NCI-H510A (cell line): ENCODE data around the gene PCDHGA10.
"Not testable (repeated sequence)": the region's sequence is repeated elsewhere in the genome, so short reads cannot be mapped to it uniquely, and the experiment has no call there.

Experiments
- DNase-seq: peaks from one replicate; lab custom pipeline; 2025; lab: John Stamatoyannopoulos, UW

The PCDHGA10 gene

DNA sequence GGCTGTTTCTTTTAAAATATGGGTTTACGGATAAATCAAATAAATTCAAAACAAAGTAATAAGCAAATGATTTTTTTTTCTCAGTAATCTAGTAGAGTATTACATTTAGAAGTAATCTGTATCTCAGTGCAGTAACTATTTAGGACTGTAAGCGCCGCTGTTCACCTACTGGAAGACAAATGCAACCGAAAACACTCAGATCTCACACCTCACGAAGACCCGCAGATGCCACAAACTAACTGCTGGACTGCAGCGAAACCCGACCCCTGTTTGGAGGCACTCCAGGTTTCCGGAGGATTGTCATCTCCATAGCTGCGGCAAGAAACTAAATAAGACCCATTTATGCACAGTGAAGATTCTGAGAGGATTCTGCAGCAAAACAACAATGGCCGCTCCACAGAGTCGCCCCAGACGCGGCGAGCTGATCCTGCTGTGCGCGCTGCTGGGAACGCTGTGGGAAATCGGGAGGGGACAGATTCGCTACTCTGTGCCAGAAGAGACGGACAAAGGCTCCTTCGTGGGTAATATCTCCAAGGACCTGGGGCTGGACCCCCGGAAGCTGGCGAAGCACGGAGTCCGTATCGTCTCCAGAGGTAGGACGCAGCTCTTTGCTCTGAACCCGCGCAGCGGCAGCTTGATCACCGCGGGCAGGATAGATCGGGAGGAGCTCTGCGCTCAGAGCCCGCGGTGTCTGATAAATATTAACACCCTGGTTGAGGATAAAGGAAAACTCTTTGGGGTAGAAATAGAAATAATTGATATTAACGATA lies 20.2 kb upstream of the PCDHGA10 start, which contains the start of gene PCDHGA8:
Gene PCDHGA8 (plus strand): TSS at position 205 of the 770 bp plus-strand sequence. CDS start 181 bp downstream, at position 386.
- DNase-seq: no peak

DNA sequence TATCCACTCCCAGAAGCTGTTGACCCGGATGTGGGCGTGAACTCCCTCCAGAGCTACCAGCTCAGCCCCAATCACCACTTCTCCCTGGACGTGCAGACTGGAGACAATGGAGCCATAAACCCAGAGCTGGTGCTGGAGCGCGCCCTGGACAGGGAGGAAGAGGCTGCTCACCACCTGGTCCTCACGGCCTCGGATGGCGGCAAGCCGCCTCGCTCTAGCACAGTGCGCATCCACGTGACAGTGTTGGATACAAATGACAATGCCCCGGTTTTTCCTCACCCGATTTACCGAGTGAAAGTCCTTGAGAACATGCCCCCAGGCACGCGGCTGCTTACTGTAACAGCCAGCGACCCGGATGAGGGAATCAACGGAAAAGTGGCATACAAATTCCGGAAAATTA lies 19.5 kb upstream of the PCDHGA10 start:
- DNase-seq: no peak

DNA sequence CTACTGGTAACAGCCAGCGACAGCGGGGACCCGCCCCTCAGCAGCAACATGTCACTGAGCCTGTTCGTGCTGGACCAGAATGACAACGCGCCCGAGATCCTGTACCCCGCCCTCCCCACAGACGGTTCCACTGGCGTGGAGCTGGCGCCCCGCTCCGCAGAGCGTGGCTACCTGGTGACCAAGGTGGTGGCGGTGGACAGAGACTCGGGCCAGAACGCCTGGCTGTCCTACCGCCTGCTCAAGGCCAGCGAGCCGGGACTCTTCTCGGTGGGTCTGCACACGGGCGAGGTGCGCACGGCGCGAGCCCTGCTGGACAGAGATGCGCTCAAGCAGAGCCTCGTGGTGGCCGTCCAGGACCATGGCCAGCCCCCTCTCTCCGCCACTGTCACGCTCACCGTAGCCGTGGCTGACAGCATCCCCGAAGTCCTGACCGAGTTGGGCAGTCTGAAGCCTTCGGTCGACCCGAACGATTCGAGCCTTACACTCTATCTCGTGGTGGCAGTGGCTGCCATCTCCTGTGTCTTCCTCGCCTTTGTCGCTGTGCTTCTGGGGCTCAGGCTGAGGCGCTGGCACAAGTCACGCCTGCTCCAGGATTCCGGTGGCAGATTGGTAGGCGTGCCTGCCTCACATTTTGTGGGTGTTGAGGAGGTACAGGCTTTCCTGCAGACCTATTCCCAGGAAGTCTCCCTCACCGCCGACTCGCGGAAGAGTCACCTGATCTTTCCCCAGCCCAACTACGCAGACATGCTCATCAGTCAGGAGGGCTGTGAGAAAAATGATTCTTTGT lies 18.2 kb upstream of the PCDHGA10 start:
- not testable (repeated sequence) for DNase-seq

DNA sequence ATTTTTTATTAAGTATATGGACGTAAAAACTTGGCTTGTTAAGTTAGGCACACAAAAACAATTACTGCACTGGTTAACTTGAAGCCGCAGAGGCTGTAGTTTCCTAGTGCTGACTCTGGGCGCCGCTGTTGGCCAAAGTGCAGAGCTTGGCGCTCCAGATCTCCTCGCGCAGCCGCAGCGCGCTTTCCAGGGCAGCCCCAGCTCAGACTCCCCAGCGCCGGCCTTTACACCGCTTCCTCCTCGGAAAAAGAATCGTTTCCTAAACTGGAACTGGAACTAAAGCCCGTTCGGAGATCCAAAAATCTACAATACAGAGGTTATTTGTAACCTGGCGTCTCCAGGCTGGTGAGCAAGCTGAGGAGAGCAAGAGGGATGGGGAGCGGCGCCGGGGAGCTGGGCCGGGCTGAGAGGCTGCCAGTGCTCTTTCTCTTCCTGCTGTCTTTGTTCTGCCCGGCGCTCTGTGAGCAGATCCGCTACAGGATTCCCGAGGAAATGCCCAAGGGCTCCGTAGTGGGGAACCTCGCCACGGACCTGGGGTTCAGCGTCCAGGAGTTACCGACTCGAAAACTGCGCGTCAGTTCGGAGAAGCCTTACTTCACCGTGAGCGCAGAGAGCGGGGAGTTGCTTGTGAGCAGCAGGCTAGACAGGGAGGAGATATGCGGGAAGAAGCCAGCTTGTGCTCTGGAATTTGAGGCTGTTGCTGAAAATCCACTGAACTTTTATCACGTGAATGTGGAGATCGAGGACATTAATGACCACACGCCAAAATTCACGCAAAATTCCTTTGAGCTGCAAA lies 14.8 kb upstream of the PCDHGA10 start, which contains the start of gene PCDHGB5:
Gene PCDHGB5 (plus strand): TSS at position 192 of the 796 bp plus-strand sequence. CDS start 181 bp downstream, at position 373.
- DNase-seq: not testable (repeated sequence)

DNA sequence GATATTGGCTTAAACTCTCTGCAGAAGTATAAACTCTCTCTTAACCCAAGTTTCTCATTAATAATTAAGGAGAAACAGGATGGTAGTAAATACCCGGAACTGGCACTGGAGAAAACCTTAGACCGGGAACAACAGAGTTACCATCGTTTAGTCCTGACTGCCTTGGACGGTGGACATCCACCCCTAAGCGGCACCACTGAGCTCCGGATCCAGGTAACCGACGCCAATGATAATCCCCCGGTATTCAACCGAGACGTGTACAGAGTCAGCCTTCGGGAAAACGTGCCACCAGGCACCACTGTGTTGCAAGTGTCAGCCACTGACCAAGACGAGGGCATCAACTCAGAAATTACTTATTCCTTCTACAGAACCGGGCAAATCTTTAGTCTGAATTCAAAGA lies 14.2 kb upstream of the PCDHGA10 start:
- DNase-seq: no peak

DNA sequence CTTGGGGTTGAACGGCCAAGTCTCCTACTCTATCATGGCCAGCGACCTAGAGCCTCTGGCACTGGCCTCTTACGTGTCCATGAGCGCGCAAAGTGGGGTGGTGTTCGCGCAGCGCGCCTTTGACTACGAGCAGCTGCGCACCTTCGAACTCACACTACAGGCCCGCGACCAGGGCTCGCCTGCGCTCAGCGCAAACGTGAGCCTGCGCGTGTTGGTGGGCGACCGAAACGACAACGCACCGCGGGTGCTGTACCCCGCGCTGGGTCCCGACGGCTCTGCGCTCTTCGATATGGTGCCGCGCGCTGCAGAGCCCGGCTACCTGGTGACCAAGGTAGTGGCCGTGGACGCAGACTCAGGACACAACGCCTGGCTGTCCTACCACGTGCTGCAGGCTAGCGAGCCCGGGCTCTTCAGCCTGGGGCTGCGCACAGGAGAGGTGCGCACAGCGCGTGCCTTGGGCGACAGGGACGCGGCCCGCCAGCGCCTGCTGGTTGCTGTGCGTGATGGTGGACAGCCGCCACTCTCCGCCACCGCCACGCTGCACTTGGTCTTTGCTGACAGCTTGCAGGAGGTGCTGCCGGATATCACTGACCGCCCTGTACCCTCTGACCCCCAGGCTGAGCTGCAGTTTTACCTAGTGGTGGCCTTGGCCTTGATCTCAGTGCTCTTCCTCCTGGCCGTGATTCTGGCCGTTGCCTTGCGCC lies 13.1 kb upstream of the PCDHGA10 start:
- DNase-seq: no peak

DNA sequence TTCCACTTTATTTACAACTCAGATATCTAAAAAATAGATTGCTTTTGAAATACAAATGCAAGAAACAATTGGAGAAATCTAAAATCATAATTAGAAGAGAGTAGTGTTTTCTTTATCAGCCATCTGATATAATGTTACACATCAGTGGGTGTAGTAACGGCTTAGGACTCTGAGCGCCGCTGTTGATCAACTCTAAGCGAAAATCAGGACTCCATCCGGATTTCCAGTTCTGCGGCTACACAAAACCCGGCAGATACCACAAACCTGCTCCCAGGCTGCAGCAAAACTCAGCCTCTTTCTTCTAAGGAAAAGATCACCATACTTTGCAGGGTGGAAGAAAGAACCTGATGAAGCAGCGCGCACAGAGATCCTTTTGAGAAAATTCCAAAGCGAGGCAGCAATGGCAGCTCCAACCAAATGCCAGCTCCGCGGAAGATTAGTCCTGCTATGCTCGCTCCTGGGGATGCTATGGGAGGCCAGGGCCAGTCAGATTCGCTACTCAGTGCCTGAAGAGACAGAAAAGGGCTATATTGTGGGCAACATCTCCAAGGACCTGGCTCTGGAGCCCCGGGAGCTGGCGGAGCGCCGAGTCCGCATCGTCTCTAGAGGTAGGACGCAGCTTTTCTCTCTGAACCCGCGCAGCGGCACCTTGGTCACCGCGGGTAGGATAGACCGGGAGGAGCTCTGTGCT lies 10.1 kb upstream of the PCDHGA10 start, which contains the start of gene PCDHGA9:
Gene PCDHGA9 (plus strand): TSS at position 226 of the 691 bp plus-strand sequence. CDS start 175 bp downstream, at position 401.
- DNase-seq: no peak

DNA sequence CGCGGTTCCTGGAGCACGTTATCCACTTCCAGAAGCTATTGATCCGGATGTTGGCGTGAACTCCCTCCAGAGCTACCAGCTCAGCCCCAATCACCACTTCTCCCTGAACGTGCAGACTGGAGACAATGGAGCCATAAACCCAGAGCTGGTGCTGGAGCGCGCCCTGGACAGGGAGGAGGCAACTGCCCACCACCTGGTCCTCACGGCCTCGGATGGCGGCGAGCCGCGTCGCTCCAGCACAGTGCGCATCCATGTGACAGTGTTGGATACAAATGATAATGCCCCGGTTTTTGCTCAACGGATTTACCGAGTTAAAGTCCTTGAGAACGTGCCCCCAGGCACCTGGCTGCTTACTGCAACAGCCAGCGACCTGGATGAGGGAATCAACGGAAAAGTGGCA lies 9.4 kb upstream of the PCDHGA10 start:
- DNase-seq: no peak

DNA sequence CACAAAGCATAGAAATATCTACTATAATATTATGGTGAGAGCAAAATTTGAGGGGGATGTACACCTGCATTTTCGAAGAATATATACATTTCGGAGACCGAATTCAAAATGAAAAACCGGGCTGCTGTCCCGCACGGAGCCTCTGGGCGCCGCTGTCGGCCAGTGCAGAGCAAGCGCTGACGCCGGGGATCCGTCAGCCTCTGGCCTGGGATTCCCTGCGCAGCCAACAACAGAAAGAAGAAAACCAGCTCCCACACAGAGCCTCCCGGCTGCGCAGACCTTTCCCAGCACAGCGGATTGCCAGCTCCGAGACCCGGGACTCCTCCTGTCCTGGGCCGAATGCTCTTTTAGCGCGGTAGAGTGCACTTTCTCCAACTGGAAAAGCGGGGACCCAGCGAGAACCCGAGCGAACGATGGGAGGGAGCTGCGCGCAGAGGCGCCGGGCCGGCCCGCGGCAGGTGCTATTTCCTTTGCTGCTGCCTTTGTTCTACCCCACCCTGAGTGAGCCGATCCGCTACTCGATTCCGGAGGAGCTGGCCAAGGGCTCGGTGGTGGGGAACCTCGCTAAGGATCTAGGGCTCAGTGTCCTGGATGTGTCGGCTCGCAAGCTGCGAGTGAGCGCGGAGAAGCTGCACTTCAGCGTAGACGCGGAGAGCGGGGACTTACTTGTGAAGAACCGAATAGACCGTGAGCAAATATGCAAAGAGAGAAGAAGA lies 4.8 kb upstream of the PCDHGA10 start, which contains the start of gene PCDHGB6:
Gene PCDHGB6 (plus strand): TSS at position 232 of the 716 bp plus-strand sequence. CDS start 182 bp downstream, at position 414.
- DNase-seq: not testable (repeated sequence)

DNA sequence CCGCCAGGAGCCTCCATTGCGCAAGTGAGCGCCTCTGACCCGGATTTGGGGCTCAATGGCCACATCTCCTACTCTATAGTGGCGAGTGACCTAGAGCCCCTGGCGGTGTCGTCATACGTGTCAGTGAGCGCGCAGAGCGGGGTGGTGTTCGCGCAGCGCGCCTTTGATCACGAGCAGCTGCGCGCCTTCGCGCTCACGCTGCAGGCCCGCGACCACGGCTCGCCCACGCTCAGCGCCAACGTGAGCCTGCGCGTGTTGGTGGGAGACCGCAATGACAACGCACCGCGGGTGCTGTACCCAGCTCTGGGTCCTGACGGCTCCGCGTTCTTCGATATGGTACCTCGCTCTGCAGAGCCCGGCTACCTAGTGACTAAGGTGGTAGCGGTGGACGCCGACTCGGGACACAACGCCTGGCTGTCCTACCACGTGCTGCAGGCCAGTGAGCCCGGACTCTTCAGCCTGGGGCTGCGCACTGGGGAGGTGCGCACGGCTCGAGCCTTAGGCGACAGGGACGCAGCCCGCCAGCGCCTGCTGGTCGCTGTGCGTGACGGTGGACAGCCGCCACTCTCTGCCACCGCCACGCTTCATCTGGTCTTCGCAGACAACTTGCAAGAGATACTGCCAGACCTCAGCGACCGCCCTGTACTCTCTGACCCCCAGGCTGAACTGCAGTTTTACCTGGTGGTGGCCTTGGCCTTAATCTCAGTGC lies 3.0 kb upstream of the PCDHGA10 start:
- no peak for DNase-seq

DNA sequence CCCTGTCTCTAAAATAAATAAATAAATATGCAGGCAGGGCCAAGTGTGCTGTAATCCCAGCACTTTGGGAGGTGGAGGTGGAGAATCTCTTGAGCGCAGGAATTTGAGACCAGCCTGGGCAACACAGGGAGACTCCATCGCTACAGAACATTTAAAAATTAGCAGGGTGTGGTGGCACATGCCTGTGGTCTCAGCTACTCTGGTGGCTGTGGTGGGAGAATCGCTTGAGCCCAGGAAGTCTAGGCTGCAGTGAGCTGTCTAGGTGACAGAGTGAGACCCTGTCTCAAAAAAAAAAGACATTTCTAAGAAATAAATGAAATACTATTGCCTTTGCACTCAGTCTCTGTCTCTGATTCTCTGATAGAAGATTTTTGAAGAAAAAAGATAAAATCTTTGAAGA lies 1.2 kb upstream of the PCDHGA10 start:
- DNase-seq: no peak

DNA sequence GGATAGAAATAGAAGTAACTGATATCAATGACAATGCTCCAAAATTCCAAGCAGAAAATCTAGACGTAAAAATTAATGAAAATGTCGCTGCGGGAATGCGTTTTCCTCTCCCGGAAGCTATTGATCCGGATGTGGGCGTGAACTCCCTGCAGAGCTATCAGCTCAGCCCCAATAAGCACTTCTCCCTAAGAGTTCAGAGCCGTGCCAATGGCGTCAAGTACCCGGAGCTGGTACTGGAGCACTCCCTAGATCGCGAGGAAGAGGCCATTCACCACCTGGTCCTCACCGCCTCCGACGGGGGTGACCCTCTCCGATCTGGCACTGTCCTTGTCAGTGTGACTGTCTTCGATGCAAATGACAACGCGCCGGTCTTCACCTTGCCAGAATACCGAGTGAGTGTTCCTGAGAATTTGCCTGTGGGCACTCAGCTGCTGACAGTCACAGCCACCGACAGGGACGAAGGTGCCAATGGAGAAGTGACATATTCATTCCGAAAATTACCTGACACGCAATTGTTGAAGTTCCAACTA lies 818 bp downstream of the PCDHGA10 start:
- DNase-seq: no peak

DNA sequence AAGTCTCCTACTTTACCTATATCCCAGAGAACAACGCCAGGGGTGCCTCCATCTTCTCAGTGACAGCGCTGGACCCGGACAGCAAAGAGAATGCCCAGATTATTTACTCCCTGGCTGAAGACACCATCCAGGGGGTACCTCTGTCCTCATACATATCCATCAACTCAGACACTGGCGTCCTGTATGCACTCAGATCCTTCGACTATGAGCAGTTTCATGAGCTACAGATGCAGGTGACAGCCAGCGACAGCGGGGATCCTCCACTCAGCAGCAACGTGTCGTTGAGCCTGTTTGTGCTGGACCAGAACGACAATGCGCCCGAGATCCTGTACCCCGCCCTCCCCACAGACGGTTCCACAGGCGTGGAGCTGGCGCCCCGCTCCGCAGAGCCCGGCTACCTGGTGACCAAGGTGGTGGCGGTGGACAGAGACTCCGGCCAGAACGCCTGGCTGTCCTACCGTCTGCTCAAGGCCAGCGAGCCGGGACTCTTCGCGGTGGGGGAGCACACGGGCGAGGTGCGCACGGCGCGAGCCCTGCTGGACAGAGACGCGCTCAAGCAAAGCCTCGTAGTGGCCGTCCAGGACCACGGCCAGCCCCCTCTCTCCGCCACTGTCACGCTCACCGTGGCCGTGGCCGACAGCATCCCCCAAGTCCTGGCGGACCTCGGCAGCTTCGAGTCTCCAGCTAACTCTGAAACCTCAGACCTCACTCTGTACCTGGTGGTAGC lies 1.9 kb downstream of the PCDHGA10 start:
- not testable (repeated sequence) for DNase-seq

DNA sequence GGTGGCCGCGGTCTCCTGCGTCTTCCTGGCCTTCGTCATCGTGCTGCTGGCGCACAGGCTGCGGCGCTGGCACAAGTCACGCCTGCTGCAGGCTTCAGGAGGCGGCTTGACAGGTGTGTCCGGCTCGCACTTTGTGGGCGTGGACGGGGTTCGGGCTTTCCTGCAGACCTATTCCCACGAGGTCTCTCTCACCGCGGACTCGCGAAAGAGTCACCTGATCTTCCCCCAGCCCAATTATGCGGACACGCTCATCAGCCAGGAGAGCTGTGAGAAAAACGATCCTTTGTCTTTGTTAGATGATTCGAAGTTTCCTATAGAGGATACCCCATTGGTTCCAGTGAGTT lies 2.5 kb downstream of the PCDHGA10 start:
- DNase-seq: not testable (repeated sequence)

DNA sequence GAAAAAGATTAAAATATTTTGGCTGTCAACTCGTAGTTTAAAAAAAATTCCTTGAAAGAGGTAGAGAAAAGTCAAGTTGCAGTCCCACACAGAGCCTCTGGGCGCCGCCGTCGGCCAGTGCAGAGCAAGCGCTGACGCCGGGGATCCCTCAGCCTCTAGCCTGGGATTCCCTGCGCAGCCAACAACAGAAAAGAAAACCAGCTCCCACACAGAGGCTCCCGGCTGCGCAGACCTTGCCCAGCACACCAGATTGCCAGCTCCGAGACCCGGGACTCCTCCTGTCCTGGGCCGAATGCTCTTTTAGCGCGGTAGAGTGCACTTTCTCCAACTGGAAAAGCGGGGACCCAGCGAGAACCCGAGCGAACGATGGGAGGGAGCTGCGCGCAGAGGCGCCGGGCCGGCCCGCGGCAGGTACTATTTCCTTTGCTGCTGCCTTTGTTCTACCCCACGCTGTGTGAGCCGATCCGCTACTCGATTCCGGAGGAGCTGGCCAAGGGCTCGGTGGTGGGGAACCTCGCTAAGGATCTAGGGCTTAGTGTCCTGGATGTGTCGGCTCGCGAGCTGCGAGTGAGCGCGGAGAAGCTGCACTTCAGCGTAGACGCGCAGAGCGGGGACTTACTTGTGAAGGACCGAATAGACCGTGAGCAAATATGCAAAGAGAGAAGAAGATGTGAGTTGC lies 4.8 kb downstream of the PCDHGA10 start, which contains the start of gene PCDHGB7:
Gene PCDHGB7 (plus strand): TSS at position 184 of the 679 bp plus-strand sequence. CDS start 183 bp downstream, at position 367.
- not testable (repeated sequence) for DNase-seq

DNA sequence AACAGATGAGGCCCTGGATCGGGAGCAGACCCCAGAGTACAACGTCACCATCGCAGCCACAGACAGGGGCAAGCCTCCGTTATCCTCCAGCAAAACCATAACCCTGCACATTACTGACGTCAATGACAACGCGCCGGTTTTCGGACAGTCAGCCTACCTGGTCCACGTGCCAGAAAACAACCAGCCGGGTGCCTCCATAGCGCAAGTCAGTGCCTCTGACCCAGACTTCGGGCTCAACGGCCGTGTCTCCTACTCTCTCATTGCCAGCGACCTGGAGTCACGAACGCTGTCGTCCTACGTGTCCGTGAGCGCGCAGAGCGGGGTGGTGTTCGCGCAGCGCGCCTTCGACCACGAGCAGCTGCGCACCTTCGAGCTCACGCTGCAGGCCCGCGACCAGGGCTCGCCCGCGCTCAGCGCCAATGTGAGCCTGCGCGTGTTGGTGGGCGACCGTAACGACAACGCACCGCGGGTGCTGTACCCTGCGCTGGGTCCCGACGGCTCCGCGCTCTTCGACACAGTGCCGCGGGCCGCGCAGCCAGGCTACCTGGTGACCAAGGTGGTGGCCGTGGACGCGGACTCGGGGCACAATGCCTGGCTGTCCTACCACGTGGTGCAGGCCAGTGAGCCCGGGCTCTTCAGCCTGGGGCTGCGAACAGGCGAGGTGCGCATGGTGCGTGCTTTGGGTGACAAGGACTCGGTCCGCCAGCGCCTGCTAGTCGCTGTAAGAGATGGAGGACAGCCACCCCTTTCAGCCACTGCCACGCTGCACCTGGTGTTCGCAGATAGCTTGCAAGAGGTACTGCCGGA lies 6.5 kb downstream of the PCDHGA10 start:
- DNase-seq: no peak
